ENCODE results near the gene STK32C.

Gene STK32C

GRCh38 chr10:132170561-132171361, 137.0 kb downstream of the STK32C start:
- in situ Hi-C loops (cut with MboI; ENCODE audit: low pct_unique_long_range_greater_than_20kb, low sequenced_read_pairs, unreplicated experiment): no loop called here
- no peak for DNase-seq (ENCODE audit: low spot score)
- TF ChIP-seq, protein P1, sequence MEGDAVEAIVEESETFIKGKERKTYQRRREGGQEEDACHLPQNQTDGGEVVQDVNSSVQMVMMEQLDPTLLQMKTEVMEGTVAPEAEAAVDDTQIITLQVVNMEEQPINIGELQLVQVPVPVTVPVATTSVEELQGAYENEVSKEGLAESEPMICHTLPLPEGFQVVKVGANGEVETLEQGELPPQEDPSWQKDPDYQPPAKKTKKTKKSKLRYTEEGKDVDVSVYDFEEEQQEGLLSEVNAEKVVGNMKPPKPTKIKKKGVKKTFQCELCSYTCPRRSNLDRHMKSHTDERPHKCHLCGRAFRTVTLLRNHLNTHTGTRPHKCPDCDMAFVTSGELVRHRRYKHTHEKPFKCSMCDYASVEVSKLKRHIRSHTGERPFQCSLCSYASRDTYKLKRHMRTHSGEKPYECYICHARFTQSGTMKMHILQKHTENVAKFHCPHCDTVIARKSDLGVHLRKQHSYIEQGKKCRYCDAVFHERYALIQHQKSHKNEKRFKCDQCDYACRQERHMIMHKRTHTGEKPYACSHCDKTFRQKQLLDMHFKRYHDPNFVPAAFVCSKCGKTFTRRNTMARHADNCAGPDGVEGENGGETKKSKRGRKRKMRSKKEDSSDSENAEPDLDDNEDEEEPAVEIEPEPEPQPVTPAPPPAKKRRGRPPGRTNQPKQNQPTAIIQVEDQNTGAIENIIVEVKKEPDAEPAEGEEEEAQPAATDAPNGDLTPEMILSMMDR (IDR thresholded peaks at IDR 0.05; ENCODE audit: extremely low read depth, insufficient read depth, missing control alignments): no peak

DNA sequence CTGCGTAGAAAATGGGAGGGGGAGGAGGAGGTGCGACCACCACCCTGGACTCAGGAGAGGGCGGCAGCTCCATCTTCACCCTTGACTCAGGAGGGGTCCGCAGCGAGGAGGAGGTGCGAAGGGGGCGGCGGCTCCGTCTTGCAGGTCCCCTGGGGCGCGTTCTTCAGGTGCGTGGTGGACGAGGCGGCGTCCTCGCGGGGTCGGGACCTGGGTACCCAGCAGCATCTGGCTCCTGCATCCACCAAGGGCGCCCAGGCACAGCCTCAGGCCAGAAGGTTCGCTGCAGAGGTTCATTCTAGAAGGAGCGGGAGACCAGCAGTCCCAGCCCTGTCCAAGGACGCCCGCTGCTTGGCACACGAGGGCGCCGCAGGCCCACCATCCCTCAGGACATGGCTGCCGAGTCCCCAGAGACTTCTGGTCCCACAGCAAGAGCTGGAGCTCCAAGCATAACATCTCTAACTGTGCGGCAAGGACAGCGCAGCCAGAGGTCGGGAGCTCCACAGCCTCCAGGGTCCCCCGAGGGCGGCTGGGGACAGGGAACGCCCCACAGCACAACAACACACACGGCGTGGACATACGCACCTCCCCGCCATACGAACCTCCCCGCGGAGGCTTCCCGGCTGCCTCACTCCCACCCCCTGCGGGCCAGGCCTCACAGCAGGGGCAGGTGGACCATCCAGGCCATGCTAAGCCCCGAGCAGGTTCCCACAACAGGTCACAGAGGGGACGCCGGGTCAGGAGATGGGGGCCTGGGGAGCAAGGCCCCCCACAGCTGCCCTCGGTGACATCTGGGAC, 137.8 kb downstream of the STK32C start:
- in situ Hi-C loops (cut with MboI; ENCODE audit: low pct_unique_long_range_greater_than_20kb, low sequenced_read_pairs, unreplicated experiment): no loop called here
- TF ChIP-seq, protein P1 (IDR thresholded peaks at IDR 0.05; ENCODE audit: extremely low read depth, insufficient read depth, missing control alignments): no peak
- no peak for DNase-seq (ENCODE audit: low spot score)

DNA sequence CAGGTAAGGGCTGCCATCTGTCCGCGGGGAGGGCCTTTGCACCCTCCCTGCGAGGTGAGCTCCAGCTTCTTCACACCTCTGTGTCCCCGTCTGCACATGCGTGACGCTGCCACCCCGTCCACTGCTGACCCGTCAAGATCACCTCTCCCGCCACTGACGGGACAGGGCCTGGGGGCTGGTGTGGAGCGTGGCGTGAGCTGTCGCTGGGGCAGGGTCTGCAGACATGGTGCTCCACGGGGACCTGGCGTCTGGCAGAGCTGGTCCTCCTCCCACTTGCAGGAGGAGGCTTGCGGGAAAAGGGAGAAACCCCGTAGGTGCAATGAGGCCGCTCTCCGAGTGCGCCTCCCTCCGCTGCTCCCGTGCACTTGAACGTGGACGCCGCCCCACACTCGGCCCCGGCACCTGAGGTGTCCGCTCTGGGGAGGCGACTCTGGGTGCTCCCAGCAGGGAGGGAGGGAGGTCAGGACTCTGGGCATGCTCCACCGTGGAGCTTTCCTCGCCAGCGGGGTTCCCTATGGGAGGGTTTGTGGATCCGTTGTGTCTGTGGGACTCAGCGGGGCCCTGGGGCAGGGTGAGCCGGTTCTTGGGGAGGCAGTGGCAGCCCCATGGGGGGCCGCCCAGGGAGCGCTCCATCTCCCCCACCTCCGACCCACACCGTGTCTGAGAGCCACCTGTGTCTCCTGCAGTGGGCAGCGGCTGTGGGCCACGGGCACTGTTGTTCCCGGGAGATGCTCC, 138.6 kb downstream of the STK32C start:
- TF ChIP-seq, protein P1 (IDR thresholded peaks at IDR 0.05; ENCODE audit: extremely low read depth, insufficient read depth, missing control alignments): no peak
- in situ Hi-C loops (cut with MboI; ENCODE audit: low pct_unique_long_range_greater_than_20kb, low sequenced_read_pairs, unreplicated experiment): no loop called here
- no peak for DNase-seq (ENCODE audit: low spot score)

- TF ChIP-seq, protein P1 (IDR thresholded peaks at IDR 0.05; ENCODE audit: extremely low read depth, insufficient read depth, missing control alignments): no peak
- in situ Hi-C loops (cut with MboI; ENCODE audit: low pct_unique_long_range_greater_than_20kb, low sequenced_read_pairs, unreplicated experiment): no loop called here
- DNase-seq (ENCODE audit: low spot score): no peak
Measured at GRCh38 chr10:132168571-132169030, 139.1 kb downstream of the STK32C start.

- in situ Hi-C loops (cut with MboI; ENCODE audit: low pct_unique_long_range_greater_than_20kb, low sequenced_read_pairs, unreplicated experiment): no loop called here
- TF ChIP-seq, protein P1 (IDR thresholded peaks at IDR 0.05; ENCODE audit: extremely low read depth, insufficient read depth, missing control alignments): no peak
- DNase-seq (ENCODE audit: low spot score): no peak
Measured at GRCh38 chr10:132167976-132168375, 139.8 kb downstream of the STK32C start.

DNA sequence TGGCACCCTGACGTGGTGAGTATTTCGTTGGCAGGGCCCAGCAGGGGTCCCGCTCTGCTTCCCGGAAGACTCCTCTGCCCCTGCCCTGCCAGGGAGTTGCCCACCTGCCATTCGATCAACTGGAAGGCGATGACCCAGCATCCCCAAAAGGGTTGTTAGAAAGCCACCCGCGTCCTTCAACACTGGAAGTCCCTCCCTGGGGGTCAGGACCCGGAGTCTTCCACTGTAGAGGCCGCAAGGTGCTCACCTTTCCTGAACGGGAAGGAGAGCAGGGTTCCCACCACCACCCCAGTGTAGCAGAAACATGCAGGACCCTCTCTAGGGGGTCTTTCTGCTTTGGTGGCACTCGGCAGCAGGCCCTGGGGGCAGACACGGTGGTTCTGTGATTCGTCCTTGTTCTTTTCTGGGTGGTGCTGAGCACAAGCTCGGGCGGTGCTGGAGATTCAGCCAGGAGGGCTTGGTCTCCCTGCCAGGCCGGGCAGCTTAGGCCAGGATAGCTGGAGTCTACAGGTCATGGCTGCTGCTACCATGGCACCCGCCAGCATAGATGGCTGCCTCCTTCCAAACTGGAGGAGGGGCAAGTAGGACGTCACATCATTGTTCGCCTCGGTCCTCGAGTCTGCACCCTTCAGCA, 140.6 kb downstream of the STK32C start:
- in situ Hi-C loops (cut with MboI; ENCODE audit: low pct_unique_long_range_greater_than_20kb, low sequenced_read_pairs, unreplicated experiment): no loop called here
- TF ChIP-seq, protein P1 (IDR thresholded peaks at IDR 0.05; ENCODE audit: extremely low read depth, insufficient read depth, missing control alignments): no peak
- DNase-seq (ENCODE audit: low spot score): no peak

Data from GM13977 (cell line).